SJSA1 (cell line): ENCODE measurements around the gene GLMP. TPM values are rescaled to one million over a fixed set of nuclear protein-coding genes. Genes with fewer than 3 reads are reported as not detected.

Experiments used
- total RNA-seq: library from RNA; depleted of rRNA; stranded (reverse); fragments of >200 nt; shearing (Covaris generic); gene quantifications from 2 replicates; pipeline ENCODE4 v1.2.3, GENCODE V29; 2014; rRNA removed

The GLMP gene
- total RNA-seq, 1 experiment from 2014 or later = 32.0 TPM

Other genes with a start within 250 kb of the GLMP start
- gene UBQLN4, start 241.9 kb downstream of the GLMP start, total RNA-seq = 11.4 and 18.2 TPM in 2 replicates
- gene LAMTOR2, start 240.9 kb downstream of the GLMP start, total RNA-seq = 49.0 and 55.8 TPM in 2 replicates
- not detected in 2 replicates for gene RAB25, start 234.5 kb downstream of the GLMP start, total RNA-seq
- gene MEX3A, start 213.2 kb downstream of the GLMP start, total RNA-seq = 0.13 and 1.1 TPM in 2 replicates
- gene LMNA, start 181.0 kb downstream of the GLMP start, total RNA-seq = 944 and 992 TPM in 2 replicates
- 0.16 and 1.8 TPM in 2 replicates for gene SEMA4A, start 142.1 kb downstream of the GLMP start, total RNA-seq
- 16.4 and 17.9 TPM in 2 replicates for gene SLC25A44, start 101.6 kb downstream of the GLMP start, total RNA-seq
- 85.6 and 100 TPM in 2 replicates for gene PMF1, start 82.7 kb downstream of the GLMP start, total RNA-seq
- not detected in 2 replicates for gene BGLAP, start 53.5 kb downstream of the GLMP start, total RNA-seq
- gene PAQR6, start 47.6 kb downstream of the GLMP start, total RNA-seq = 0.16 and 0.32 TPM in 2 replicates
- 49.8 and 68.2 TPM in 2 replicates for gene SMG5, start 12.9 kb downstream of the GLMP start, total RNA-seq
- gene TMEM79, start 11.4 kb downstream of the GLMP start, total RNA-seq = 0.69 and 1.9 TPM in 2 replicates
- not detected in 2 replicates for gene VHLL, start 3.6 kb upstream of the GLMP start, total RNA-seq
- gene CCT3, start 42.6 kb upstream of the GLMP start, total RNA-seq = 406 and 520 TPM in 2 replicates
- not detected in 2 replicates for gene TSACC, start 42.8 kb upstream of the GLMP start, total RNA-seq
- not detected in 2 replicates for gene RHBG, start 73.5 kb upstream of the GLMP start, total RNA-seq
- 7.0 and 9.8 TPM in 2 replicates for gene MEF2D, start 205.1 kb upstream of the GLMP start, total RNA-seq